Fibroblast of lung (primary cell): ENCODE measurements around the gene SLC66A3. TPM values are rescaled to one million over a fixed set of nuclear protein-coding genes. Genes with fewer than 3 reads are reported as not detected.
A peak's percentile ranks its signal among the peaks of the same experiment; 100 is the strongest.

Experiments used
- DNase-seq, 2 donors: peaks; one replicate each; pipeline versions ENCODE4 v3.0.0 to v3.0.0-alpha.2; 2010; ENCODE audit warnings: low read depth in 2 of 2
- H2AFZ ChIP-seq: 2 replicates; pipeline ENCODE4 v1.5.1; 2012; ENCODE audit warnings: low read length, control low read depth, inconsistent platforms
- H3K27ac ChIP-seq: 2 replicates; pipeline ENCODE4 v1.5.1; 2011; ENCODE audit warnings: low read length, control low read depth; ENCODE audit not compliant: insufficient read depth
- H3K27me3 ChIP-seq: 2 replicates; pipeline ENCODE4 v1.5.1; 2011; ENCODE audit warnings: mild to moderate bottlenecking, low read length; ENCODE audit not compliant: control insufficient read depth, insufficient read depth
- H3K36me3 ChIP-seq: 2 replicates; pipeline ENCODE4 v1.5.1; 2011; ENCODE audit warnings: low read length; ENCODE audit not compliant: control insufficient read depth, insufficient read depth
- H3K4me1 ChIP-seq: 2 replicates; pipeline ENCODE4 v1.5.1; 2011; ENCODE audit warnings: low read length; ENCODE audit not compliant: control insufficient read depth, insufficient read depth; ENCODE audit errors: extremely low read depth
- H3K4me2 ChIP-seq: 2 replicates; pipeline ENCODE4 v1.5.1; 2011; ENCODE audit warnings: low read length, control low read depth; ENCODE audit not compliant: insufficient read depth; ENCODE audit errors: extremely low read depth
- H3K4me3 ChIP-seq, 4 experiments: fragments of 200-600 bp in 1 of 4; sonication (generic) in 1 of 4; replicated peaks in 1 of 4; 2 replicates each; pipeline ENCODE4 v1.5.1; 2011 to 2016; ENCODE audit warnings: low read length in 4 of 4, low read depth in 3 of 4, mild to moderate bottlenecking in 3 of 4, control low read depth in 2 of 4, inconsistent platforms in 1 of 4, mixed read lengths in 1 of 4; ENCODE audit not compliant: insufficient read depth in 1 of 4; ENCODE audit errors: control extremely low read depth in 1 of 4
- H3K79me2 ChIP-seq: 2 replicates; pipeline ENCODE4 v1.5.1; 2012; ENCODE audit warnings: mild to moderate bottlenecking, low read length, inconsistent platforms; ENCODE audit not compliant: control insufficient read depth, insufficient read depth
- H3K9ac ChIP-seq: 2 replicates; pipeline ENCODE4 v1.5.1; 2011; ENCODE audit warnings: mild to moderate bottlenecking, low read length, control low read depth; ENCODE audit not compliant: insufficient read depth
- H3K9me3 ChIP-seq: 2 replicates; pipeline ENCODE4 v1.5.1; 2012; ENCODE audit warnings: low read depth, low read length; ENCODE audit not compliant: control insufficient read depth, insufficient read depth
- H4K20me1 ChIP-seq: 2 replicates; pipeline ENCODE4 v1.5.1; 2011; ENCODE audit warnings: low read length; ENCODE audit not compliant: control insufficient read depth, insufficient read depth; ENCODE audit errors: extremely low read depth
- CTCF ChIP-seq, 2 donors: IDR thresholded peaks in 1 of 2; conservative IDR thresholded peaks in 1 of 2; 1 replicate in 1 of 2; 2 replicates in 1 of 2; pipeline ENCODE4 v1.5.1; 2011 to 2012; ENCODE audit warnings: low read length in 2 of 2, control low read depth in 1 of 2, inconsistent platforms in 1 of 2, low read depth in 1 of 2, mild to moderate bottlenecking in 1 of 2
- EZH2 ChIP-seq: IDR thresholded peaks from 2 replicates; pipeline ENCODE4 v1.5.1; 2012; ENCODE audit warnings: low read length, control low read depth, mild to moderate bottlenecking; ENCODE audit errors: missing control alignments
- polyA plus RNA-seq, 2 donors: library from polyadenylated mRNA; depleted of rRNA in 1 of 2; stranded (reverse) in 1 of 2; unstranded in 1 of 2; fragments of >200 nt; gene quantifications; 2 replicates each; pipeline ENCODE4 v1.2.1, GENCODE V29; 2011 to 2012; ENCODE audit warnings: missing spikeins in 1 of 2
- total RNA-seq: library from RNA; depleted of rRNA; stranded (reverse); fragments of >200 nt; gene quantifications from 2 replicates; pipeline ENCODE4 v1.2.1, GENCODE V29; 2014

The SLC66A3 gene
- total and polyA plus RNA-seq, 2 donors (not counting 1 experiment from before 2014, with no cell fraction given), result 31.7 to 39.8 TPM

GRCh38 chr2:11168488-11168887 is 13.2 kb downstream of the SLC66A3 start:
- DNase-seq, result no peak
- H3K4me2 ChIP-seq, result no peak overlapping the region
- TF ChIP-seq CTCF (conservative IDR thresholded peaks at IDR 0.05 in 1 of 2, IDR thresholded peaks at IDR 0.05 in 1 of 2; ENCODE audit: low read depth in 1 of 2, low read length in 2 of 2) (no peak), EZH2 (no peak)

GRCh38 chr2:11169333-11169732 is 14.1 kb downstream of the SLC66A3 start:
- Histone ChIP-seq H3K9ac (no peak overlapping the region), H3K79me2 (no peaks in the 10 kb centered on the region), H2AFZ (no peak overlapping the region), H3K4me3 (no peak overlapping the region), H3K27ac (no peak overlapping the region), H3K4me2 (no peak overlapping the region), H4K20me1 (no peaks in the 10 kb centered on the region), H3K36me3 (no peaks in the 10 kb centered on the region), H3K27me3 (no peaks in the 10 kb centered on the region), H3K4me1 (peaks cover 2% of the 10 kb centered on the region), H3K9me3 (no peaks in the 10 kb centered on the region)
- DNase-seq, result peak in 1 of 2 donors; percentile 18
- TF ChIP-seq CTCF (conservative IDR thresholded peaks at IDR 0.05 in 1 of 2, IDR thresholded peaks at IDR 0.05 in 1 of 2; ENCODE audit: low read depth in 1 of 2, low read length in 2 of 2), result no peak
- TF ChIP-seq EZH2, result no peak

More at GRCh38 chr2:11168488-11168887, 13.2 kb downstream of the SLC66A3 start:
- H3K9ac ChIP-seq, result no peak overlapping the region
- H2AFZ ChIP-seq, result no peak overlapping the region
- no peak overlapping the region for H3K27ac ChIP-seq
- H3K4me1 ChIP-seq, result peaks cover 2% of the 10 kb centered on the region
- H3K4me3 ChIP-seq, result no peak overlapping the region
- H3K27me3 ChIP-seq, result no peaks in the 10 kb centered on the region
- H4K20me1 ChIP-seq, result no peaks in the 10 kb centered on the region
- H3K79me2 ChIP-seq, result no peaks in the 10 kb centered on the region
- H3K36me3 ChIP-seq, result no peaks in the 10 kb centered on the region
- no peaks in the 10 kb centered on the region for H3K9me3 ChIP-seq

- no peak for DNase-seq
- no peak overlapping the region for H3K4me3 ChIP-seq
- no peaks in the 10 kb centered on the region for H3K79me2 ChIP-seq
- H3K27ac ChIP-seq, result no peak overlapping the region
- H3K4me1 ChIP-seq, result peaks cover 4% of the 10 kb centered on the region
- no peak overlapping the region for H2AFZ ChIP-seq
- no peak overlapping the region for H3K4me2 ChIP-seq
- no peaks in the 10 kb centered on the region for H3K9me3 ChIP-seq
- no peaks in the 10 kb centered on the region for H4K20me1 ChIP-seq
- H3K27me3 ChIP-seq, result no peaks in the 10 kb centered on the region
- no peaks in the 10 kb centered on the region for H3K36me3 ChIP-seq
- TF ChIP-seq EZH2, result no peak
- TF ChIP-seq CTCF (conservative IDR thresholded peaks at IDR 0.05 in 1 of 2, IDR thresholded peaks at IDR 0.05 in 1 of 2; ENCODE audit: low read depth in 1 of 2, low read length in 2 of 2), result no peak
- no peak overlapping the region for H3K9ac ChIP-seq
Measured at GRCh38 chr2:11174222-11174621, 19.0 kb downstream of the SLC66A3 start.
